Coronary artery (tissue), 2 donors: ENCODE results near the gene CADM1.

Source experiments
- DNase-seq: peaks from one replicate; pipeline ENCODE4 v3.0.0-alpha.2; 2017; ENCODE audit warnings: low spot score
- H3K27ac ChIP-seq, 2 donors: fragments of 200-600 bp; sonication (generic); one replicate each; pipeline ENCODE4 v1.5.1; 2016 to 2019
- H3K4me3 ChIP-seq: fragments of 200-600 bp; sonication (generic); 2 replicates; pipeline ENCODE4 v1.5.1; 2016; ENCODE audit warnings: mild to moderate bottlenecking, moderate library complexity
- TF ChIP-seq, protein P1 (sequence below): fragments of 200-600 bp; sonication (generic); IDR thresholded peaks from one replicate; pipeline ENCODE4 v1.5.1; 2019; ENCODE audit warnings: antibody characterized with exemption

CADM1 gene

DNA sequence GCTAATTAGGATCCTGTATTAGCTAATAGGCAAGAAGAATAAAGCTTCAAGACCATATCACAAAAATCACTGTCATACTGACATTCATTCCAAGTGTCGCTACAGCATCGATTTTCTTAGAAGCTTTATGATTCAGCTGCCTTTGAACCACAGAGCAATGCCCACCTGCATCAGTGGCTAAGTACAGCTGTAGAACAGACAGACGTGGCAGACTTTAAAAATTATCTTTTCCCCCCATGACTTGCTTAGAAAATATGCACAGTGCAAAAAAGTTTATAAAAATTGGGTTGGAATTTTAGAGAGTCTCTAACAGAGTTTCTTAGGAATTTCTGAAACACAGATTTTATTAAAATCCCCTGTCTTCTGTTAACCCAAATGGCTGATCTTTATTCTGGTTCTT, 120.8 kb downstream of the CADM1 start:
- DNase-seq: no peak
- H3K27ac ChIP-seq: no peak overlapping the region
- no peak overlapping the region for H3K4me3 ChIP-seq
- TF ChIP-seq, protein P1, sequence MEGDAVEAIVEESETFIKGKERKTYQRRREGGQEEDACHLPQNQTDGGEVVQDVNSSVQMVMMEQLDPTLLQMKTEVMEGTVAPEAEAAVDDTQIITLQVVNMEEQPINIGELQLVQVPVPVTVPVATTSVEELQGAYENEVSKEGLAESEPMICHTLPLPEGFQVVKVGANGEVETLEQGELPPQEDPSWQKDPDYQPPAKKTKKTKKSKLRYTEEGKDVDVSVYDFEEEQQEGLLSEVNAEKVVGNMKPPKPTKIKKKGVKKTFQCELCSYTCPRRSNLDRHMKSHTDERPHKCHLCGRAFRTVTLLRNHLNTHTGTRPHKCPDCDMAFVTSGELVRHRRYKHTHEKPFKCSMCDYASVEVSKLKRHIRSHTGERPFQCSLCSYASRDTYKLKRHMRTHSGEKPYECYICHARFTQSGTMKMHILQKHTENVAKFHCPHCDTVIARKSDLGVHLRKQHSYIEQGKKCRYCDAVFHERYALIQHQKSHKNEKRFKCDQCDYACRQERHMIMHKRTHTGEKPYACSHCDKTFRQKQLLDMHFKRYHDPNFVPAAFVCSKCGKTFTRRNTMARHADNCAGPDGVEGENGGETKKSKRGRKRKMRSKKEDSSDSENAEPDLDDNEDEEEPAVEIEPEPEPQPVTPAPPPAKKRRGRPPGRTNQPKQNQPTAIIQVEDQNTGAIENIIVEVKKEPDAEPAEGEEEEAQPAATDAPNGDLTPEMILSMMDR: no peak

DNA sequence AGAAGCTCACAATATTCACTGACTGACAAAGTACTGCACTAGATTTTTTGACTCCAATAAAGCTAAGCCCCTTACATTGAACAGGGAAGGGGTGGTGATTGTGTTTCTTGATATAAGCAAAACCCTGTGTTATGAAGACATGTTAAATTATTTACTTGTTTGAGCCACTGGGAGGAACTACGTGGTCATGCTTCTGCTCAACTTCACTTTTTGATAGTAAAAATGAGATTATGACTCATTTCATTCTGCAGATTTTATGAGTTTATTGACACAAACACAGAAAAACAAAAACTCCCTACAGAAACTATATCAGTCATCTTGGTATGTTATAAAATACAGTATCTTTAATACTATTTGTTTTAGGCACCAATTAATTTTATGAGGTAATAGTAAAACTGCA, 124.7 kb downstream of the CADM1 start:
- TF ChIP-seq, protein P1: no peak
- Histone ChIP-seq H3K4me3 (no peak overlapping the region), H3K27ac (no peak overlapping the region)
- no peak for DNase-seq

DNA sequence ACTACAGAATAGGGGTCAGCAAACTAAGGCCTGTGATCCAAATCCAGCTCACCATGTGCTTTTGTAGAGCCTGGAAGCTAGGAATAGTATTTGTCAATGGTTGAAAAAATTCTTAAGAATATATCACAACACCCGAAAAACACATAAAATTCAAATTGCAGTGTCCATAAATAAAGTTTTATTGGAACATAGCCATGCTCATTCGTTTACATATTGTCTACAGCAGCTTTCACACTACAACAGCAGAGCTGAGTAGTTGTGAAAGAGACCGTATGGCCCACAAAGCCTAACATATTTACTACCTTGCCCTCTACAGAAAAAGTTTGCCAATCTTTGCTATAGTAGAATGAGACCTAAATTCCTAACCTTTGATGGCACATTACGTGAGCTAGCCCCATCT, 125.7 kb downstream of the CADM1 start:
- no peak overlapping the region for H3K27ac ChIP-seq
- no peak overlapping the region for H3K4me3 ChIP-seq
- DNase-seq: no peak
- TF ChIP-seq, protein P1: no peak

DNA sequence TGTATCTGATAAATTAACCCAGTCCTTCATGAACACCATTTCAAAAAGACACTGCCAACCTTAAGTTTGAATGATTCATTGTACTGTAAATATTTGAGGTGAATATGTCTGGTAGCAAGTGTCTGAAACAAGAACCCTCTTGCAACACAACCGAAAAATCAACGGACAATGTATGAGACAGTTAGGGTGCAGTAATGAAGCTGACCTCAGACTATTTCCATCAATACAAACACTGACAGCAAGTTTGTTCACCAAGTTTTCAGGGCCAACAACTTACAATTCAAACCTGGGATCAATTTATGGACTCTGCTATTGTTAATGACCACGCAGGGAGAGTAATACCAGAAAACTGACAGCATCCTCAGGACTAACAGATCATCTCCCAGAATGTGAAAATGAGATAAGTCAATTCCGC, 126.3 kb downstream of the CADM1 start:
- no peak overlapping the region for H3K4me3 ChIP-seq
- no peak for DNase-seq
- H3K27ac ChIP-seq: no peak overlapping the region
- TF ChIP-seq, protein P1: no peak

DNA sequence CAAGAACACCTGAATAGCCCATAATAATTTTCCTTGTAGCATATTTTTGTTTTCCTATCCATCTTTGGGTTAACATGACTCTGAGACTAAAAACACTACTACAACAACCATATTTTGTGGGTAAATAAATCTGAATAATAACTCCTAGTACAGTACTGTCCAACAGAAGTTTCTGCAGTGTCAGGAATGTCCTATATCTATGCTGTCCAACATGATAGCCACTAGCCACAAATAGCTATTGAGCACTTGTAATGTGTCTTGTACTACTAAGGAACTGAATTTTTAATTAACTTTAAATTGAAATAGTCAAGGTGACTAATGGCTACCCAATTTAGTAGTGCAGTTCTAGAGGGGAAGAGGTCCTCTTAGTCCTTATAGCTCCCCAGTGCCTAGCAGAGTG, 135.6 kb downstream of the CADM1 start:
- no peak overlapping the region for H3K27ac ChIP-seq
- DNase-seq: no peak
- TF ChIP-seq, protein P1: no peak
- no peak overlapping the region for H3K4me3 ChIP-seq

DNA sequence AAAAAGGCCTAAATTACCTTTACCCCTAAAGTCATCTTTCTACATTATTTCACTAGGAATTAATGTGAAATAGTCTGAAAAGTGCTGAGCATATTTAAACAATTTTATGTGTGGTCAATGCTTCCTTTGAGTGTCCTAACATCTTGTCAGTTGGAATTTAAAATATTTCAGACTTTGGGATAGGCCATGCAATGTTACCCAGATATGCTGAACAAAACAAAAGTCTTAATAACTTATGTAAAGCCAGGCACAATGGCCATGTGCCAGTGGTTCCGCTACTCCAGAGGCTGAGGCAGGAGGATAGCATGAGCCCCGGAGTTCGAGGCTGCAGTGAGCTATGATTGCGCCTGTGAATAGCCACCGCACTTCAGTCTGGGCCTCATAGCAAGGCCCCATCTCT, 137.4 kb downstream of the CADM1 start:
- H3K4me3 ChIP-seq: no peak overlapping the region
- TF ChIP-seq, protein P1: no peak
- DNase-seq: no peak

DNA sequence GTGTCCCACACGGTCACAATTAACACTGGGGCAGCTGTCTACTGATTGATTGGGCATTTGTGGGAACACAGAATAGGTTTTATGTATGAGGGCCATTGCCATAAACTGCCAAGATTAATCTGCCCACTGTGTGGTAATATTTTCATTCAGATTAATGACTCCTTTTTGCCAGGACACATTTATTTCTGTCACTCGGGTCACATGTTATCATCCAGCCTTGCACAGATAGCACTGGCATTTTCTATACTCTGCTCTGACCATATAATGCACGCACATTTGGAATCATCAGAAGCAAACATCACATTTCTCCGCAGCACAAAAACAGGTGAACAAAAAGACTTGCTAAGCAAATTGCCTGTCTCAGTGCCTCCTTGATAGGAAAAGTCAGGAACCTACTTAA, 138.3 kb downstream of the CADM1 start:
- no peak overlapping the region for H3K27ac ChIP-seq
- no peak for DNase-seq
- no peak overlapping the region for H3K4me3 ChIP-seq
- TF ChIP-seq, protein P1: no peak

More for the DNA sequence above, 137.4 kb downstream of the CADM1 start:
- no peak overlapping the region for H3K27ac ChIP-seq
